AG04450 (cell line): ENCODE results near the gene DHX30. TPM values are rescaled to one million over a fixed set of nuclear protein-coding genes. Genes with fewer than 3 reads are reported as not detected.

Source experiments
- polyA plus RNA-seq: library from polyadenylated mRNA; depleted of rRNA; stranded (reverse); fragments of >200 nt; gene quantifications from 2 replicates; pipeline ENCODE4 v1.2.3, GENCODE V29; 2011; rRNA removed
- small RNA-seq: library from RNA; depleted of rRNA; stranded (forward); fragments of <200 nt; gene quantifications from one replicate; pipeline ENCODE3, GENCODE V24; 2012; ENCODE audit warnings: low read depth; ENCODE audit not compliant: insufficient read length

Gene DHX30
- polyA plus RNA-seq, 1 experiment = 30.7 TPM

Small RNA genes within 50 kb of the gene (small RNA-seq; reads per million reads assigned to genes)
- gene MIR1226 (16.9 reads per million, percentile 78 among the genes with 10 or more reads in this experiment), gene RF02271 (not detected)

Other genes starting within 250 kb of the DHX30 start
- not detected in 2 replicates for gene CSPG5, start 224.3 kb upstream of the DHX30 start, polyA plus RNA-seq
- 34.3 and 38.5 TPM in 2 replicates for gene SMARCC1, start 21.2 kb upstream of the DHX30 start, polyA plus RNA-seq
- 263 and 285 TPM in 2 replicates for gene MAP4, start 213.3 kb downstream of the DHX30 start, polyA plus RNA-seq